ENCODE measurements around the gene USP24. TPM values are rescaled to one million over a fixed set of nuclear protein-coding genes. Genes with fewer than 3 reads are reported as not detected.

USP24 gene
- polyA plus RNA-seq, 1 donor from 2014 or later, result 29.5 TPM

DNA sequence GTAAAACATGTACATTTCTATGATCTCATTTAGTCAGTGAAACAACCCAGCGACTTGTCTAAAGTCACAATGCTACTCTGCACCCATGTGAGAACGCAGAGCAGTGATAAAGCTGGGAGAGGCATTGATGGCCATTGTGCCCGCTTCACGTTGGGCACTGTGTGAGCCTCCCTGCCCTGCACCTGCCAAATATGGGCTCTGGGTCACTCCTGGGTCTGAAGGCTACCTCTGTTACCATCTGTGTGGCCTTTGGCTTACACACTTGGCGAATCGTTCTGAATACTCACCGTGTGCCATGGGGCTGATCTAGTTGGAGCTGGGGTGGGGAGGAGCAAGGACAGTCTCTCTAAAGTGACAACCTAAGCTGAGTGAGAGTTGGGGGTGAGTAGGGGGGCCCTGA is 145.9 kb downstream of the USP24 start:
- Histone ChIP-seq H3K27ac (ENCODE audit: low read length) (no peak overlapping the region), H3K9ac (ENCODE audit: low read length) (no peak overlapping the region), H3K36me3 (ENCODE audit: insufficient read depth, low read length) (peaks cover 4% of the 10 kb centered on the region), H4K20me1 (ENCODE audit: insufficient read depth) (no peaks in the 10 kb centered on the region), H3K79me2 (replicated peaks; ENCODE audit: insufficient read depth, low read length) (no peaks in the 10 kb centered on the region), H3K9me2 (ENCODE audit: insufficient read depth, low read length) (no peaks in the 10 kb centered on the region), H2AFZ (ENCODE audit: low read depth, low read length) (no peak overlapping the region), H3K27me3 (ENCODE audit: insufficient read depth, low read depth, low read length) (no peaks in the 10 kb centered on the region), H3K9me3 (ENCODE audit: low read length) (no peaks in the 10 kb centered on the region), H3F3A (ENCODE audit: insufficient read depth, low read length, poor library complexity, severe bottlenecking) (no peaks in the 10 kb centered on the region), H3K4me3 (ENCODE audit: low read length) (no peak overlapping the region), H3K4me2 (ENCODE audit: low read length) (no peak overlapping the region)
- no peak for TF ChIP-seq EZH2 (IDR thresholded peaks at IDR 0.05; ENCODE audit: borderline replicate concordance, insufficient read depth, low read length, poor library complexity, severe bottlenecking)
- TF ChIP-seq SMC3 (conservative IDR thresholded peaks at IDR 0.05; ENCODE audit: poor library complexity), result no peak
- TF ChIP-seq CTCF (IDR thresholded peaks at IDR 0.05; ENCODE audit: poor library complexity, severe bottlenecking), result no peak
- TF ChIP-seq REST (IDR thresholded peaks at IDR 0.05; ENCODE audit: borderline replicate concordance), result no peak
- no peak for TF ChIP-seq POLR2AphosphoS5 (IDR thresholded peaks at IDR 0.05)
- TF ChIP-seq TAF1 (IDR thresholded peaks at IDR 0.05; ENCODE audit: low read depth), result no peak
- TF ChIP-seq EP300 (conservative IDR thresholded peaks at IDR 0.05; ENCODE audit: poor library complexity, severe bottlenecking), result no peak
- TF ChIP-seq RAD21 (conservative IDR thresholded peaks at IDR 0.05), result no peak
- no peak for TF ChIP-seq MXI1 (conservative IDR thresholded peaks at IDR 0.05; ENCODE audit: poor library complexity, severe bottlenecking)

DNA sequence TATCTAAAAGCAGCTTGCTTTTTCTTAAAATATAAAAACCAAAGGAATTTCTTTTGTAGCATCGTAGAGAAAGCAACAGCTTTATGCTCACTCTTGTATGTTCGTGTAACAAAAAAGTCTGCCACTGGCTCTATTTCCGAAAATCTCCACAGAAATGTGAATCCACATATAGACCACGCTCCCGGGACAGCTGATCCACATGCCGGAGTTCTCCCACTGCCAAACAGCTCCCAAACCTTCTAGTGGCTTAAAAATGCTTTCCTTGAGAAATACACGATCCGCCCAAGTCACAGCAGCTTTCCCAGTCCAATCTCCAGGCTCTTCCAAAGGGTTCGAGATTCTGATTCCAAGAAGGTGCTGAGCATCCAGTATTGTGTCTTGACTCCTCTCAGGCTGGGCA is 146.5 kb downstream of the USP24 start:
- Histone ChIP-seq H3F3A (ENCODE audit: insufficient read depth, low read length, poor library complexity, severe bottlenecking) (no peaks in the 10 kb centered on the region), H3K9ac (ENCODE audit: low read length) (no peak overlapping the region), H3K27me3 (ENCODE audit: insufficient read depth, low read depth, low read length) (no peaks in the 10 kb centered on the region), H3K79me2 (replicated peaks; ENCODE audit: insufficient read depth, low read length) (no peaks in the 10 kb centered on the region), H4K20me1 (ENCODE audit: insufficient read depth) (no peaks in the 10 kb centered on the region), H3K36me3 (ENCODE audit: insufficient read depth, low read length) (peaks cover 4% of the 10 kb centered on the region), H3K9me3 (ENCODE audit: low read length) (no peaks in the 10 kb centered on the region), H3K4me3 (ENCODE audit: low read length) (no peak overlapping the region), H3K27ac (ENCODE audit: low read length) (no peak overlapping the region), H3K4me2 (ENCODE audit: low read length) (no peak overlapping the region), H3K9me2 (ENCODE audit: insufficient read depth, low read length) (no peaks in the 10 kb centered on the region), H2AFZ (ENCODE audit: low read depth, low read length) (no peak overlapping the region)
- TF ChIP-seq CTCF (IDR thresholded peaks at IDR 0.05; ENCODE audit: poor library complexity, severe bottlenecking), result no peak

All from neural cell (in vitro differentiated cells).